ENCODE measurements around the gene ENDOD1. TPM values are rescaled to one million over a fixed set of nuclear protein-coding genes. Genes with fewer than 3 reads are reported as not detected.
"Not testable (repeated sequence)": the region's sequence is repeated elsewhere in the genome, so short reads cannot be mapped to it uniquely, and the experiment has no call there.

ENDOD1 gene
- total and polyA plus RNA-seq, 2 experiments from 2014 or later = 15.5 to 33.7 TPM

DNA sequence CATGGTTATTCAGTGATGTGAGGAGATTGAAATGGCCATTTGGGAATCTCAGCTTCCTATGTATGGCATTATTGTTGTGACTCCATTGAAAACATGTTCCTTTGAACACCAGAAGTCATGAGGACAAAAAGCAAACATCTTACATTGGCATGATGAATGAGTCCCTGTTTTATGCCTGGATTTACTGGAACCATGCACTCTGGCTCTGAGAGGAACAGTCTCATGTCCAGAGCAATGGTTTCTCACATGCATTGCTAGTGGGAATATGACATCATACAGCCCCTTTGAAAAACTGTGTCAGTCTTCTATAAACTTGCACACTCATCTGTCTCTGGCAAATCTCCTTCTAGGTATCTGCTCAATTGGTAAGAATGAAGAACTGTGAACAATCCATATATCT, 43.8 kb upstream of the ENDOD1 start:
- no peaks in the 10 kb centered on the region for H3K4me1 ChIP-seq (ENCODE audit: insufficient read depth)
- no peak for TF ChIP-seq EZH2 (IDR thresholded peaks at IDR 0.05; ENCODE audit: insufficient read depth, poor library complexity, severe bottlenecking)
- TF ChIP-seq EZH2phosphoT487 (IDR thresholded peaks at IDR 0.05; ENCODE audit: insufficient read depth, low read depth) = no peak
- H3K27ac ChIP-seq = no peak overlapping the region
- H3K9me2 ChIP-seq (ENCODE audit: insufficient read depth) = no peaks in the 10 kb centered on the region
- no peaks in the 10 kb centered on the region for H3F3A ChIP-seq (ENCODE audit: insufficient read depth)
- H2AFZ ChIP-seq = no peak overlapping the region
- no peak for DNase-seq
- no peak overlapping the region for H3K4me3 ChIP-seq
- no peaks in the 10 kb centered on the region for H3K79me2 ChIP-seq (ENCODE audit: insufficient read depth)
- no peaks in the 10 kb centered on the region for H3K9me3 ChIP-seq (ENCODE audit: low read depth)
- H3K27me3 ChIP-seq (replicated peaks; ENCODE audit: insufficient read depth) = peaks cover 50% of the 10 kb centered on the region
- no peak overlapping the region for H3K9ac ChIP-seq
- no peaks in the 10 kb centered on the region for H4K20me1 ChIP-seq (ENCODE audit: insufficient read depth)
- H3K4me2 ChIP-seq (ENCODE audit: unreplicated experiment) = no peak overlapping the region
- in situ Hi-C loops (cut with MboI) = no loop called here
- no peaks in the 10 kb centered on the region for H3K36me3 ChIP-seq (ENCODE audit: low read depth)

DNA sequence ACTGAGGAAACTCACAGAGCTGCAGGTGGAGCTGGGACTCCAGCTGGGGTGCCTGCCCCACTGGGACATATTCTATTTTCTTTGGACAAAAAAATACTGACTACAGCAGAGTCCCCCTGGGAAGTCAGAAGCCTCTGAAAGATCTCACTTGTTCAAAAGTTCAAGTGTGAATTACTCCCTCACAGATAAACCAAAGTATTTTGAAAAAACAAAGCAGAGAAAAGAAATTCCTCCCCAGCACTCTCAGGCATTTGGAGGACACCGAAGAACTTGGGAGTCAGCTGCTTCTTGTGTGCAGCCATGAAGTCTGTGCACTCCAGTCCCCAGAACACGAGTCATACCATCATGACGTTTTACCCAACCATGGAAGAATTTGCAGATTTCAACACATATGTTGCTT, 40.5 kb upstream of the ENDOD1 start, which contains the start of gene KDM4F:
Gene KDM4F, plus strand, starts transcription at position 301 of the 400 bp plus-strand sequence.
- H3K9me3 ChIP-seq (ENCODE audit: low read depth); H3K4me1 ChIP-seq (ENCODE audit: insufficient read depth); in situ Hi-C loops (cut with MboI); H3K4me2 ChIP-seq (ENCODE audit: unreplicated experiment); H3K4me3 ChIP-seq; H2AFZ ChIP-seq; DNase-seq; H3K27ac ChIP-seq; H3F3A ChIP-seq (ENCODE audit: insufficient read depth); H4K20me1 ChIP-seq (ENCODE audit: insufficient read depth); H3K79me2 ChIP-seq (ENCODE audit: insufficient read depth); H3K9ac ChIP-seq; H3K9me2 ChIP-seq (ENCODE audit: insufficient read depth); H3K36me3 ChIP-seq (ENCODE audit: low read depth): not testable (repeated sequence)
- 30 to 32% methylated on average over 3 of the region's 3 CpGs for WGBS, 2 experiments (ENCODE audit: low coverage in 1 of 2, low lambda C conversion rate in 2 of 2, missing lambda C conversion rate in 2 of 2)
- peaks cover 34% of the 10 kb centered on the region for H3K27me3 ChIP-seq (replicated peaks; ENCODE audit: insufficient read depth)

DNA sequence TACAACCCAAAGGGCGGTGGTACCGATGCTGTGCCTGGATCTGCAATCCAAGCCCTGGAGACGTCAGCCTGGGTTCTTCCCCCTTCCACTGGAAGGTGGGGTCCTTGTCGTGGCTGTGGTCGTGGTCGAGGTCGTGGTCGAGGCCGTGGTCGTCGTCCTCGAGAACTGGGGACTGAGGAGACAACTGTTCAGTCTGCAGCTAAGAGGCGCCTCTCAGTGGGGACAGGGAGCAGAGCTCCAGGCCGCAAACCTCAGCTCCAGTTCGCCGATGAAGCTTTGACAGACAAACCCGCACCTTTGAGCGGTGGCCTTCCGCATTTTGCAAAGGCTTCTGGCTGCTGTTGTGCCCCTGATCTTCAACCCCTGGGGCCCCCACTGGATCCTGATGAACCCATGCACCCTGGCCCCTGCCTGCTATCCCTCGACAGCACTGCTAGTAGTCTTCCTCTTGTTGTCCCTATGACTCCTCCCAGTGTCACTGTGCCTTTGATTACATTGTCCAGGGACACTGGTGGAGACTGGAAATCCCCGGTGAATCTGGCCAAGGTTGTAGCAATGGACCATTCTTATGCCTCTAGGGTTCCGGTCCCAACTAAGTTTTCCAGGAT, 38.9 kb upstream of the ENDOD1 start:
- WGBS, 2 experiments (ENCODE audit: low coverage in 1 of 2, low lambda C conversion rate in 2 of 2, missing lambda C conversion rate in 2 of 2) = 75 to 79% methylated on average over 21 to 22 of the region's 22 CpGs
- Histone ChIP-seq H3K4me2 (ENCODE audit: unreplicated experiment) (no peak overlapping the region), H4K20me1 (ENCODE audit: insufficient read depth) (no peaks in the 10 kb centered on the region), H3K36me3 (ENCODE audit: low read depth) (no peaks in the 10 kb centered on the region), H3K9ac (no peak overlapping the region), H3K4me1 (ENCODE audit: insufficient read depth) (no peaks in the 10 kb centered on the region), H2AFZ (no peak overlapping the region), H3F3A (ENCODE audit: insufficient read depth) (no peaks in the 10 kb centered on the region), H3K27me3 (replicated peaks; ENCODE audit: insufficient read depth) (peaks cover 34% of the 10 kb centered on the region), H3K9me2 (ENCODE audit: insufficient read depth) (no peaks in the 10 kb centered on the region), H3K79me2 (ENCODE audit: insufficient read depth) (no peaks in the 10 kb centered on the region), H3K27ac (no peak overlapping the region), H3K4me3 (no peak overlapping the region), H3K9me3 (ENCODE audit: low read depth) (no peaks in the 10 kb centered on the region)
- in situ Hi-C loops (cut with MboI) = no loop called here
- TF ChIP-seq EZH2 (IDR thresholded peaks at IDR 0.05; ENCODE audit: insufficient read depth, poor library complexity, severe bottlenecking) (no peak), EZH2phosphoT487 (IDR thresholded peaks at IDR 0.05; ENCODE audit: insufficient read depth, low read depth) (no peak)
- DNase-seq = no peak

DNA sequence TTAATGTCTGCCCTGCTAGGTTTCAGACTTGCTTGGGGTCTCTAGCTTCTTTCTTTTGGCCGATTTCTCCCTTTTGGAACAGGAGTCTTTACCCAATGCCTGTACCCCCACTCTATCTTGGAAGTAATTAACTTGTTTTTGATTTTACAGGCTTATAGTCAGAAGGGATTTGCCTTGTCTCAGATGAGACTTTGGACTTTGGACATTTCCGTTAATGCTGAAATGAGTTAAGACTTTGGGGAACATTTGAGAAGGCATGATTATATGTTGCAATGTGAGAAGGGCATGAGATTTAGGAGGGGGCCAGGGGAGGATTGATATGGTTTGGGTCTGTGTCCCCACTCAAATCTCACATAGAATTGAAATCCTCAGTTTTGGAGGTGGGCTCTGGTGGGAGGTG, 35.3 kb upstream of the ENDOD1 start:
- Histone ChIP-seq H3K9me2 (ENCODE audit: insufficient read depth) (no peaks in the 10 kb centered on the region), H3K27me3 (replicated peaks; ENCODE audit: insufficient read depth) (peaks cover 19% of the 10 kb centered on the region), H4K20me1 (ENCODE audit: insufficient read depth) (no peaks in the 10 kb centered on the region), H3K4me1 (ENCODE audit: insufficient read depth) (no peaks in the 10 kb centered on the region), H3K4me2 (ENCODE audit: unreplicated experiment) (no peak overlapping the region), H3K27ac (no peak overlapping the region), H3K9me3 (ENCODE audit: low read depth) (no peaks in the 10 kb centered on the region), H3K9ac (no peak overlapping the region), H3K36me3 (ENCODE audit: low read depth) (no peaks in the 10 kb centered on the region), H3K79me2 (ENCODE audit: insufficient read depth) (no peaks in the 10 kb centered on the region), H3F3A (ENCODE audit: insufficient read depth) (no peaks in the 10 kb centered on the region), H3K4me3 (no peak overlapping the region), H2AFZ (no peak overlapping the region)
- TF ChIP-seq EZH2 (IDR thresholded peaks at IDR 0.05; ENCODE audit: insufficient read depth, poor library complexity, severe bottlenecking) (no peak), EZH2phosphoT487 (IDR thresholded peaks at IDR 0.05; ENCODE audit: insufficient read depth, low read depth) (no peak)
- in situ Hi-C loops (cut with MboI) = no loop called here
- no peak for DNase-seq
- WGBS, 2 experiments (ENCODE audit: low coverage in 1 of 2, low lambda C conversion rate in 2 of 2, missing lambda C conversion rate in 2 of 2) = 48 to 49% methylated on average over 2 of the region's 2 CpGs

DNA sequence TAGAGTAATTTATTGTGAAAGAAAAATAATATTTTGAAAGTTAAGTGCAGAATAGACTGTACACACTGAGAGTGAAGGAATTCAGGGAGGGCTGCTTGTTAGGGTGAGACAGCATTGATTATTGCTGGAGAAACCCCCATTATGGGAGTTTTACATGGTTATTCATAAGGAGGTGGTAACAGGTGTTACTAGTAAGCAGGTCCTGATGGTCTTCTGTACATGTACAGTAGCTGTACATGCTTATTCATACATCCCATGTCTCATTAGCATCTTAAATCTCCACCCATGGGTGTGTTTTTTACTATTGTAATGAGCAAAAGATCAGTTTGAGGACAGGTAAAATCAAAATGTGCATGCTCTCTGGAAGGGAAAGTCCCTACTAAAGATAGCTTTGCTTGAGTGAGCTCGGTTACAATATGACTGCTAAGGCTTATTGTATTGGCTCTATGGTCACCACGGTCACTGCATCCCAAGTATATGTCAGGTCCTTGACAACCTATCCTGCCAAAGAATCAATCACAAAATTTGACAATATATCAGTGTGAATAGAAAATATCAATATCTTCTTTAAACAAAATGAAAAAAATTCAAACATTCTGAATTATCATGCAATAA, 34.3 kb upstream of the ENDOD1 start:
- no peak for DNase-seq
- Histone ChIP-seq H3K4me1 (ENCODE audit: insufficient read depth) (no peaks in the 10 kb centered on the region), H4K20me1 (ENCODE audit: insufficient read depth) (no peaks in the 10 kb centered on the region), H3K27ac (no peak overlapping the region), H3K9me2 (ENCODE audit: insufficient read depth) (no peaks in the 10 kb centered on the region), H3K79me2 (ENCODE audit: insufficient read depth) (no peaks in the 10 kb centered on the region), H3K9me3 (ENCODE audit: low read depth) (no peaks in the 10 kb centered on the region), H3K36me3 (ENCODE audit: low read depth) (no peaks in the 10 kb centered on the region), H3F3A (ENCODE audit: insufficient read depth) (no peaks in the 10 kb centered on the region), H2AFZ (no peak overlapping the region), H3K4me2 (ENCODE audit: unreplicated experiment) (no peak overlapping the region), H3K27me3 (replicated peaks; ENCODE audit: insufficient read depth) (peaks cover 19% of the 10 kb centered on the region), H3K4me3 (no peak overlapping the region), H3K9ac (no peak overlapping the region)
- WGBS, 2 experiments (ENCODE audit: low coverage in 1 of 2, low lambda C conversion rate in 2 of 2, missing lambda C conversion rate in 2 of 2) = 14 to 27% methylated on average over 2 of the region's 2 CpGs
- in situ Hi-C loops (cut with MboI) = no loop called here
- no peak for TF ChIP-seq EZH2phosphoT487 (IDR thresholded peaks at IDR 0.05; ENCODE audit: insufficient read depth, low read depth)
- TF ChIP-seq EZH2 (IDR thresholded peaks at IDR 0.05; ENCODE audit: insufficient read depth, poor library complexity, severe bottlenecking) = no peak

All from GM23248 (cell line).